Measurements from ENCODE around the gene KIZ. TPM values are rescaled to one million over a fixed set of nuclear protein-coding genes. Genes with fewer than 3 reads are reported as not detected.

Gene KIZ
- total RNA-seq, 1 donor from 2014 or later = 15.0 TPM

DNA sequence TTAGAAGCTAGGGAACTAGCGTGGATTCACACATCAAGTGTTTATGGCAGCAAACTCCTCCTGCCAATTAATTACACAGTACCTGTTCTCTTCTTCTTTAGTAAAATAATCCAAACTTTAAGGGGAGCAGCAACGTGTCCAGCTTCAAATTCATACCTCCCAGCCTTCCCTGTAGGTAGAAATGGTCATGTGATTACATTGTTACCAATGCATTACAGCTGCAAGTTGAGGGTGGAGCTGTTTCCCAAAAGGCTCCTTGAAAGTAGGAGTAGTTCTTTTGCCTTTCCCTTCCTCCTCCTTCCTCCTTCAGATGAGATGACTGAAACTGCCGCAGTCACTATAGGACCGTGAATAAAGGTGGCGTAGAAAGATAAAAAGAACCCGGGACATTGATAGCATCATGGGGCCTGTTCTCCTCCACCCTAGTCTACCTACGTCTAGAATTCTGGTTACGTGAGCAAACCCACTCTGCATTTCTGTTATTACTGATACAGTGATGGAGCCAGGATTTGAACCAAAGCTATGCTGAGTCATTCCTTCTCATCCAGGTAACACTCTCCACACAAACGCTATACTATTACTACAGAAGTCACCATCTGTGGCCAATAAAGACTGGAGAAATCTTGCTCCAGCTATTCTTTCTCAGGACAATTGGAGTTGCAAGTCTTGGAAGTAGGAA, 37.9 kb upstream of the KIZ start:
- Mint-ChIP-seq H3K4me1 (ENCODE audit: unreplicated experiment) (peaks cover 11% of the 10 kb centered on the region), H3K27me3 (ENCODE audit: unreplicated experiment) (peaks cover 3% of the 10 kb centered on the region), H3K9me3 (ENCODE audit: unreplicated experiment) (no peaks in the 10 kb centered on the region), H3K4me3 (ENCODE audit: unreplicated experiment) (no peak overlapping the region), H3K36me3 (ENCODE audit: low read depth, unreplicated experiment) (no peaks in the 10 kb centered on the region), H3K27ac (ENCODE audit: unreplicated experiment) (no peak overlapping the region)
- TF ChIP-seq CTCF (IDR thresholded peaks at IDR 0.05; ENCODE audit: unreplicated experiment) = no peak
- no peak for DNase-seq (ENCODE audit: low spot score)

DNA sequence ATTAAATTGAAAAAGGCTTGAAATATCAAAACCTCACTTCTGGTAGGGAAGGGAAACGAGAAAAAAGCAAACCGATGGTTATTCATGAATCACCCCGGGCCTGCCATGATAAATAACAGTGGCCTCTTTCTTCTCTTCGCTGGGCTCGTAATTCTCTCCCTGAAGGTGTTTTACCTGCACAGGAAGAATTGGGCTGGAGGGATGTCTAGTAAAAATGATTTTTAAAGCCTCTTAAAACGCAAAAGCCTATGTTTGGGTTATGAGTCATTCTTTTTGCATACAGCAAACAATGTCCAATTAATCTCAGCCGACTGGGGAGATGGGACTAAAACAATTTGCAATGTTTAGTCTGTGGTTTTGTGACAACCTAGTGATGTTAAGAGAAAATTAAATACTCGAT, 36.5 kb upstream of the KIZ start:
- no peak overlapping the region for H3K27ac Mint-ChIP-seq (ENCODE audit: unreplicated experiment)
- H3K27me3 Mint-ChIP-seq (ENCODE audit: unreplicated experiment) = peaks cover 3% of the 10 kb centered on the region
- DNase-seq (ENCODE audit: low spot score) = no peak
- H3K4me1 Mint-ChIP-seq (ENCODE audit: unreplicated experiment) = peaks cover 11% of the 10 kb centered on the region
- no peaks in the 10 kb centered on the region for H3K9me3 Mint-ChIP-seq (ENCODE audit: unreplicated experiment)
- no peak overlapping the region for H3K4me3 Mint-ChIP-seq (ENCODE audit: unreplicated experiment)
- no peaks in the 10 kb centered on the region for H3K36me3 Mint-ChIP-seq (ENCODE audit: low read depth, unreplicated experiment)
- no peak for TF ChIP-seq CTCF (IDR thresholded peaks at IDR 0.05; ENCODE audit: unreplicated experiment)

- Mint-ChIP-seq H3K9me3 (ENCODE audit: unreplicated experiment) (no peaks in the 10 kb centered on the region), H3K27ac (ENCODE audit: unreplicated experiment) (no peak overlapping the region), H3K4me3 (ENCODE audit: unreplicated experiment) (no peak overlapping the region), H3K36me3 (ENCODE audit: low read depth, unreplicated experiment) (no peaks in the 10 kb centered on the region), H3K27me3 (ENCODE audit: unreplicated experiment) (peaks cover 3% of the 10 kb centered on the region), H3K4me1 (ENCODE audit: unreplicated experiment) (peaks cover 11% of the 10 kb centered on the region)
- no peak for DNase-seq (ENCODE audit: low spot score)
- TF ChIP-seq CTCF (IDR thresholded peaks at IDR 0.05; ENCODE audit: unreplicated experiment) = no peak
These were observed 35.7 kb upstream of the KIZ start for GRCh38 chr20:21090111-21090618.

DNA sequence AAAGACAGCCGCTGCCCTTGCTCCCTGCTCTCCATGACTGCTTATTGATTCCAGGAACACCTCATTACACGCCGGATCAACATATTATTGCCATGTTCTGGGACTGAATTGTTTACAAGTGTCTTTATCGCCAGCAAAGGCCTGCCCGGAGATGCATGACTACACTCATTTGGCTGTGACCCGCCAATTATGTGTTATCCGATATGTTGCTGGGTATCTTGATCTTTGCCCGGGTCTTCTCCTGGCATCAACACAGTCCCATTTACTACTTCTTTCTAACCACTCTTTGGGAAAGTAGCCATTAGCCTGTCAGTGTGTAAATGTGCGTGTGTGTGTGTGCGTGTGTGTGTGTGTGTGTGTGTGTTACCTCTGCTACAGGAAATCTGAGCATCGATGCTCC, 35.2 kb upstream of the KIZ start:
- no peaks in the 10 kb centered on the region for H3K9me3 Mint-ChIP-seq (ENCODE audit: unreplicated experiment)

More for the DNA sequence above, 35.2 kb upstream of the KIZ start:
- Mint-ChIP-seq H3K27me3 (ENCODE audit: unreplicated experiment) (peaks cover 3% of the 10 kb centered on the region), H3K4me3 (ENCODE audit: unreplicated experiment) (no peak overlapping the region), H3K36me3 (ENCODE audit: low read depth, unreplicated experiment) (no peaks in the 10 kb centered on the region), H3K27ac (ENCODE audit: unreplicated experiment) (no peak overlapping the region), H3K4me1 (ENCODE audit: unreplicated experiment) (peaks cover 11% of the 10 kb centered on the region)
- no peak for DNase-seq (ENCODE audit: low spot score)
- TF ChIP-seq CTCF (IDR thresholded peaks at IDR 0.05; ENCODE audit: unreplicated experiment) = no peak
